Measurements from ENCODE around the gene ADGRB3. TPM values are rescaled to one million over a fixed set of nuclear protein-coding genes. Genes with fewer than 3 reads are reported as not detected.
"Not testable (repeated sequence)": the region's sequence is repeated elsewhere in the genome, so short reads cannot be mapped to it uniquely, and the experiment has no call there.

Gene ADGRB3
- total RNA-seq, 1 donor from 2014 or later: 3.5 TPM

GRCh38 chr6:68737061-68737460 lies 102.0 kb downstream of the ADGRB3 start:
- intact Hi-C loops (cut with DNase I): no loop called here
- no peaks in the 10 kb centered on the region for H3K9me3 ChIP-seq
- DNase-seq: no peak
- TF ChIP-seq CTCF (IDR thresholded peaks at IDR 0.05): no peak
- H3K36me3 ChIP-seq: no peaks in the 10 kb centered on the region
- no peaks in the 10 kb centered on the region for H3K27me3 ChIP-seq
- no peak overlapping the region for H3K27ac ChIP-seq
- H3K4me3 ChIP-seq: no peak overlapping the region
- no peak for ATAC-seq
- no peaks in the 10 kb centered on the region for H3K4me1 ChIP-seq

DNA sequence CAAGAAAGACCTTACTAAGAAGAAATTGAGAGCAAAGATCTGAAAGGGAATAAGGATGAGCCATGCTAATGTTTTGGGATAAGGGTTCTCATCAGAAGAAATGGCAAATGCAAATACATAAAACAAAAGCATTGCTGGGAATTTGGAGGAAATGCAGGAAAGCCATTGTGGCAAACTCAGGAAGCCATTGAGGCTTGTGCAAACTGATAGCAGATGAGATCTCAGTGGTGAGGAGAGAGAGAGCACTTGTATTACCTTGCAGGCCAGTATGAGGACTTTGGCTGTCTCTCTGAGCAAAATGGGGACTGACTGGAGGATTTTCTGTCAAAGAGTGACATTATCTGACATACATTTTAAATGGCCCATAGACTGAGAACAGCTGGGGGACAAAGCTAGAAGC lies 103.0 kb downstream of the ADGRB3 start:
- ATAC-seq: no peak
- intact Hi-C loops (cut with DNase I): no loop called here
- Histone ChIP-seq H3K4me3 (no peak overlapping the region), H3K27me3 (no peaks in the 10 kb centered on the region), H3K4me1 (no peaks in the 10 kb centered on the region), H3K36me3 (no peaks in the 10 kb centered on the region), H3K27ac (no peak overlapping the region), H3K9me3 (no peaks in the 10 kb centered on the region)
- no peak for DNase-seq
- no peak for TF ChIP-seq CTCF (IDR thresholded peaks at IDR 0.05)

DNA sequence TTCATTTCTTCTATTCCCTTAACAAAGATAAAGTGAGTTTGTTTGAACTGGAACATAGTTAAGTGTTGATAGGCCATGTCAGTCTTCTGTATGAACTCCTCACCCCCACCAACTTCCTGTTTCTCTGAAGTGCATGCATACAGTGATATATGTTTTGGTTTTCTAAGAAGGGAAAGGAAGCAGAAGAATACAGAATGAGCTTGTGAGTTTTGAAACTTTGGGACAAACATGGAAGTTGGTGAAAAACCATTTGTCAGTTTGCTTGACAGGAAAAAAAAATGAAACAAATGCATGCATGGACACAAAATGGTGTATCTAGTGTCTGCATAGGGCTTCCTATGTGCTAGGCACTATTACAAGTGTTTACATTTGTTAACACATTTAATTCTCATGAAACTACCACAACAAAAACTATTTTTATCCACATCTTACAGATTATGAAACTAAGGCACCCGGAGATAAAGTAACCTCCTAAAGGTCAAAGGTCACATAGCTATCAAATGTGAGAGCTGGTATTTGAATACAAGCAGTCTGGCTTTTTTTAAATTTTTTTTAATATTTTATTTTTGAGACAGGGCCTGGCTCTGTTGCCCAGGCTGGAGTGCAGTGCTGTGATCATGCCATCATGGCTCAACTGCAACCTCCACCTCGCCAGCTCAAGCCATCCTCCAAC lies 105.9 kb downstream of the ADGRB3 start:
- TF ChIP-seq CTCF (IDR thresholded peaks at IDR 0.05): no peak
- Histone ChIP-seq H3K27ac (no peak overlapping the region), H3K4me1 (no peaks in the 10 kb centered on the region), H3K27me3 (no peaks in the 10 kb centered on the region), H3K36me3 (no peaks in the 10 kb centered on the region), H3K9me3 (no peaks in the 10 kb centered on the region), H3K4me3 (no peak overlapping the region)
- ATAC-seq: peak; percentile 78
- intact Hi-C loops (cut with DNase I): no loop called here
- DNase-seq: no peak

DNA sequence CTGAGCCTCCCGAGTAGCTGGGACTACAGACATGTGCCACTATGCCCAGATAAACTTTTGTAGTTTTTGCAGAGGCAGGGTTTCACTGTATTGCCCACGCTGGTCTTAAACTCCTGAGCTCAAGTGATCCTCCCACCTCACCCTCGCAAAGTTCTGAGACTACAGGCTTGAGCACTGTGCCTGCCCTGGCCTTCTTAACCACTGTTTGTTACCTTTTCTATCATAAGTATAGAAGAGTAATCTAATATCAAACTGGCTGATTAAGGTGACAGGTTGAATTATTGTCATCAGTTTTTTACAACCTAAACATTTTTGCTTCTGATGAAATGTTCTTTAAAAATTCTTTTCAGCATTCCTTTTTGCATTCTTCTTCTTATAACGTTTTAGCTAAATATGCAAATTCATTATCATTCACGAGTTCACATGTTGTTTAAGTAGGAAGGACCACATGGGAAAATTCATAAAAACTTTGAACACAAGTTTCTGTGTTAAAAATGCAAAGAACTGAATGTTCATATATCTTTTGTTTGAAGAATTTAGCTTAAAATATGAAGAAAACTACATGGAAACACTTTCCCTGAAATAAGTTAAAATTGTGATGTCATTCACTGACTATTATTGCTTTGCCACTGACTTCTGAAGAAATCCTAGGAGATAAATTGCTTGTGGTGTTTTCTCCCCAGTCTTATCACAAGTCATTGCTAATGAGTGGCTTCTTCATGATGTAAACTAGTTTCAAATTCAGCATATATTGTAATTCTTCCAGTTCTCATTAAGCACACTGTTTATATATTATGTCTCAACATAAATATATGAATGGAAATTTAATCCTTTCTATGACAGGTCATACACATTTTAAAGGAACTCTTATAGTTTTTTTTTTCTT lies 106.7 kb downstream of the ADGRB3 start:
- H3K27ac ChIP-seq: no peak overlapping the region
- DNase-seq (no peak), ATAC-seq (no peak)
- intact Hi-C loops (cut with DNase I): no loop called here
- no peaks in the 10 kb centered on the region for H3K4me1 ChIP-seq
- no peaks in the 10 kb centered on the region for H3K36me3 ChIP-seq
- no peak for TF ChIP-seq CTCF (IDR thresholded peaks at IDR 0.05)
- H3K4me3 ChIP-seq: no peak overlapping the region
- no peaks in the 10 kb centered on the region for H3K9me3 ChIP-seq
- H3K27me3 ChIP-seq: no peaks in the 10 kb centered on the region

DNA sequence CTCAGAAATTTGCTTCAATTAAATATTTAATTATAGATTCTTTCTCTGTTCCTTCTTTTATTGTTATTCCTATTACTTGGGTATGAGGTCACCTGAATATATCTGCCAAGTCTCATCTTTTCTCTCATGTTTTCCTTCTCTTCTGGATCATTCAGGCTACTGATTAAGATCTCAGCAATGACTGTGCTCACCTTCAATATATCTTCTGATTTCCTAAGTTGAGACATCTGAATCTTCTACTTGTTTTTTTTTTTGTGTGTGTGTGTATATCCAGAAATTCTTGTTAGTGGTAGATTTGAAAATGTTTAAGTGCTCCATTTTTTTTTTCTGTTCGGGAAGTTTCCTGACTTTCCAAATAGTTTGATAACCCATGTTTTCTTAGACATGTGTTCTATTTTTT lies 108.0 kb downstream of the ADGRB3 start:
- Histone ChIP-seq H3K27ac (no peak overlapping the region), H3K27me3 (no peaks in the 10 kb centered on the region), H3K36me3 (no peaks in the 10 kb centered on the region), H3K9me3 (no peaks in the 10 kb centered on the region), H3K4me1 (no peaks in the 10 kb centered on the region), H3K4me3 (no peak overlapping the region)
- ATAC-seq: no peak
- TF ChIP-seq CTCF (IDR thresholded peaks at IDR 0.05): no peak
- intact Hi-C loops (cut with DNase I): no loop called here
- no peak for DNase-seq

DNA sequence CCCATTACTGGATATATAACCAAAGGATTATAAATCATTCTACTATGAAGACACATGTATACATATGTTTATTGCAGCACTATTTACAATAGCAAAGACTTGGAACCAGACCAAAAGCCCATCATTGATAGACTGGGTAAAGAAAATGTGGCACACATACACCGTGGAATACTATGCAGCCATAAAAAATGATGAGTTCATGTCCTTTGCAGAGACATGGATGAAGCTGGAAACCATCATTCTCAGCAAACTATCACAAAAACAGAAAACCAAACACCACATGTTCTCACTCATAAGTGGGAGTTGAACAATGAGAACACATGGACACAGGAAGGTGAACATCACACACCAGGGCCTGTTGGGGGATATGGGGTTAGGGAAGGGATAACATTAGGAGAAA lies 109.3 kb downstream of the ADGRB3 start:
- H3K4me1 ChIP-seq; H3K36me3 ChIP-seq; H3K4me3 ChIP-seq; H3K27me3 ChIP-seq; intact Hi-C loops (cut with DNase I); DNase-seq; H3K9me3 ChIP-seq; H3K27ac ChIP-seq; ATAC-seq: not testable (repeated sequence)

All from upper lobe of right lung (tissue), 1 donor.